HepG2 (cell line): ENCODE measurements around the gene RNU7-1. TPM values are rescaled to one million over a fixed set of nuclear protein-coding genes. Genes with fewer than 3 reads are reported as not detected.

Source experiments
- ATAC-seq: fragments of 200-7000 bp; cut with Tn5 transposase; 3 replicates; pipeline ENCODE4 v1.9.1; 2020; ENCODE audit warnings: mild to moderate bottlenecking, moderate library complexity
- BruUV-seq: library from RNA; stranded (reverse); fragments of 400-500 nt; replicated peaks from 2 replicates; lab custom pipeline; 2021; lab: Mats Ljungman, UMichigan
- CTCF ChIA-PET: fragments of 300-600 bp; formaldehyde crosslinking; extraction: SDS; loops from one replicate; lab custom pipeline; 2021; ENCODE audit warnings: low total read pairs, inconsistent platforms, low intra/inter-chr PET ratio; lab: Yijun Ruan, JAX
- POLR2A ChIA-PET: fragments of 350-600 bp; sonication (Branson Sonifier 250); formaldehyde crosslinking; loops from one replicate; lab custom pipeline; 2020; ENCODE audit warnings: antibody characterized with exemption, inconsistent platforms; lab: Yijun Ruan, JAX
- DNase-seq: peaks from one replicate; pipeline ENCODE4 v3.0.0-alpha.2; 2015; ENCODE audit warnings: low spot score
- FAIRE-seq: peaks from 3 replicates; lab custom pipeline; 2011; peaks lifted over from hg19 to GRCh38; lab: Jason Lieb, UNC
- H2AFZ ChIP-seq: one replicate; pipeline ENCODE4 v1.6.1; 2011; ENCODE audit warnings: low read length, inconsistent platforms
- H3K27ac ChIP-seq: fragments of 300-600 bp; 3 replicates; pipeline ENCODE4 v1.8.0; 2011; ENCODE audit warnings: mixed run types, mild to moderate bottlenecking, mixed read lengths, low read length, inconsistent platforms; ENCODE audit not compliant: insufficient read depth; ENCODE audit errors: extremely low read length
- H3K27me3 ChIP-seq, 2 experiments: fragments of 200-600 bp in 1 of 2; 2 replicates in 1 of 2; 3 replicates in 1 of 2; pipeline versions ENCODE4 v1.6.0 to v1.8.0; 2011; ENCODE audit warnings: low read length in 2 of 2, mild to moderate bottlenecking in 2 of 2, moderate library complexity in 2 of 2, inconsistent platforms in 1 of 2; ENCODE audit not compliant: insufficient read depth in 2 of 2, control insufficient read depth in 1 of 2
- H3K36me3 ChIP-seq, 2 experiments: fragments of 200-600 bp in 1 of 2; replicated peaks in 1 of 2; 2 replicates in 1 of 2; 3 replicates in 1 of 2; pipeline versions ENCODE4 v1.5.1 to v1.8.0; 2011; ENCODE audit warnings: low read length in 2 of 2, inconsistent platforms in 1 of 2; ENCODE audit not compliant: insufficient read depth in 2 of 2, control insufficient read depth in 1 of 2
- H3K4me1 ChIP-seq: 2 replicates; pipeline ENCODE4 v1.5.1; 2012; ENCODE audit warnings: low read length, inconsistent platforms; ENCODE audit not compliant: insufficient read depth
- H3K4me2 ChIP-seq: 2 replicates; pipeline ENCODE4 v1.6.0; 2011; ENCODE audit warnings: low read depth, low read length, inconsistent platforms
- H3K4me3 ChIP-seq, 3 experiments: fragments of 200-600 bp in 1 of 3; sonication (generic), shearing (Covaris generic) in 1 of 3; replicated peaks in 1 of 3; 2 replicates each; pipeline ENCODE4 v1.5.1; 2011 to 2016; ENCODE audit warnings: low read length in 3 of 3, inconsistent platforms in 2 of 3, low read depth in 2 of 3, mild to moderate bottlenecking in 2 of 3, control low read depth in 1 of 3, mixed read lengths in 1 of 3; ENCODE audit not compliant: insufficient read depth in 1 of 3
- H3K79me2 ChIP-seq: one replicate; pipeline ENCODE4 v1.6.1; 2011; ENCODE audit warnings: low read length, inconsistent platforms; ENCODE audit not compliant: insufficient read depth
- H3K9ac ChIP-seq: 2 replicates; pipeline ENCODE4 v1.6.0; 2011; ENCODE audit warnings: mild to moderate bottlenecking, low read depth, low read length, inconsistent platforms; ENCODE audit not compliant: insufficient read depth
- H3K9me3 ChIP-seq: 2 replicates; pipeline ENCODE4 v1.5.1; 2012; ENCODE audit warnings: mild to moderate bottlenecking, low read length
- H4K20me1 ChIP-seq: 2 replicates; pipeline ENCODE4 v1.6.0; 2011; ENCODE audit warnings: inconsistent platforms, mild to moderate bottlenecking, low read length, moderate library complexity; ENCODE audit not compliant: insufficient read depth
- ZNF629 ChIP-seq: sonication (generic); formaldehyde crosslinking; conservative IDR thresholded peaks from 2 replicates; pipeline ENCODE4 v1.5.0; 2020; ENCODE audit warnings: missing genetic modification reagents
- WGBS: methylation state at CpG from one replicate; pipeline ENCODE4 v1.1.6; 2017; ENCODE audit warnings: low lambda C conversion rate; 5-methylcytosine and 5-hydroxymethylcytosine counted together
- in situ Hi-C: cut with HindIII; loops from 2 replicates; pipeline ENCODE4 v1.10.0; 2017; ENCODE audit warnings: low pct_unique_long_range_greater_than_20kb; ENCODE audit not compliant: extremely low pct_ligation_motif_present
- intact Hi-C: fragments of 100-400 bp; cut with micrococcal nuclease; formaldehyde crosslinking; loops from one replicate; pipeline ENCODE4 v1.10.0; 2022; ENCODE audit not compliant: unreplicated experiment
- polyA plus RNA-seq, 8 experiments: library from polyadenylated mRNA; depleted of rRNA in 3 of 8; stranded (reverse) in 7 of 8; unstranded in 1 of 8; fragments of >200 nt; fragmentation: Illumina TruSeq in 4 of 8; extraction: Trizol in 4 of 8; gene quantifications; 2 replicates each; pipeline versions ENCODE4 v1.2.1 to v1.2.3, GENCODE V29; 2011 to 2016; ENCODE audit warnings: low read depth in 4 of 8, missing spikeins in 1 of 8, mixed read lengths in 1 of 8; ENCODE audit not compliant: insufficient read depth in 1 of 8
- total RNA-seq, 5 experiments: library from RNA; depleted of rRNA; stranded (reverse); fragments of >200 nt; fragmentation: Illumina TruSeq; extraction: Trizol; gene quantifications; 2 replicates each; pipeline ENCODE4 v1.2.3, GENCODE V29; 2016; ENCODE audit warnings: low read depth in 1 of 5
- TF ChIP-seq, protein P1 (sequence below): sonication (generic); formaldehyde crosslinking; IDR thresholded peaks from 2 replicates; pipeline ENCODE4 v1.9.0; 2022; ENCODE audit warnings: low read depth, missing genetic modification reagents

RNU7-1 gene
- total and polyA plus RNA-seq, 2 of the 13 experiments (the other 11 are each of a cell fraction or from before 2014, with no cell fraction given), result not detected

DNA sequence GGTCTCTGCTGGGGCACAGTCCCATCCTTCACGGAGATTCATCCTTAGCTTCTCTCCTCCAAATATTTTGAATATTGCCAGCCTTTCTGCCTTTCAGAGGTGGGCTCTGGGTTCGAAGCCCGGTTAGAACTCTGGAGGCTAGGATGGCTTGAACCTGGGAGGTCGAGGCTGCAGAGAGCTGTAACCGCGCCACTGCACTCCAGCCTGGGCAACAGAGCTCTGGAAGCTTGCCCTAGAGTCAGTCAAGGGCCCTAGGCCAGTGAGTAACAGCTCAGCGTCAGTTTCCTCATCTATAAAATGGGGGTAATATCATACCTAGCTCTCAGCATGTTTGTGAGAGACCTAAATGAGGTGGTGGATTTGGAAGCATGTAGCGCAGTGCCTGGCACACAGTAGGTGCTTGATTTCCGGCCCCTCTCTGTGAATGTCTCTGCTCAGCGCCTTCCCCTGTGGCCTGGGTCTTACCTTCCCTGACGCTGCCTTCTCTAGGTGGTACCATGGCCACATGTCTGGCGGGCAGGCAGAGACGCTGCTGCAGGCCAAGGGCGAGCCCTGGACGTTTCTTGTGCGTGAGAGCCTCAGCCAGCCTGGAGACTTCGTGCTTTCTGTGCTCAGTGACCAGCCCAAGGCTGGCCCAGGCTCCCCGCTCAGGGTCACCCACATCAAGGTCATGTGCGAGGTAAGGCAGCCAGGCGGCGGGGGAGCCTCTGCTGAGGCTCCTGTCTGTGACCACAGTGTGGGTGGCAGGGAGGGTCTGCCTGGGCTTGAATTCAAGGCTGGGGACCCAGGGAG, 10.9 kb downstream of the RNU7-1 start:
- DNase-seq (no peak), ATAC-seq (peak; percentile 17; the same call in 1 of the 3 replicates), FAIRE-seq (no peak)
- no TSS peak for BruUV-seq
- Histone ChIP-seq H4K20me1 (no peaks in the 10 kb centered on the region), H3K36me3 (no peaks in the 10 kb centered on the region; a peak in 1 of 5 replicates), H3K27ac (no peak overlapping the region), H3K9ac (no peak overlapping the region), H3K27me3 (no peaks in the 10 kb centered on the region), H3K79me2 (no peaks in the 10 kb centered on the region), H3K4me3 (no peak overlapping the region), H3K4me1 (peaks cover 5% of the 10 kb centered on the region; the same call in 1 of the 2 replicates), H3K4me2 (no peak overlapping the region), H2AFZ (no peak overlapping the region), H3K9me3 (no peaks in the 10 kb centered on the region)
- WGBS, result 81% methylated on average over 11 of the region's 21 CpGs
- intact Hi-C loops, result no loop called here
- in situ Hi-C loops, result no loop called here
- ChIA-PET CTCF (no interaction called here), POLR2A (interaction anchor here (0.7 to 1.2 kb wide), 2 partner anchors 8 to 11 kb away, joined by 4 to 5 read pairs; partner anchors contain the start of genes C12orf57 and RNU7-1)
- TF ChIP-seq ZNF629 (CRISPR knock-in tag), result 0 out of 2 replicates have a peak, but pooled peaks have one; percentile 16
- TF ChIP-seq, protein P1, sequence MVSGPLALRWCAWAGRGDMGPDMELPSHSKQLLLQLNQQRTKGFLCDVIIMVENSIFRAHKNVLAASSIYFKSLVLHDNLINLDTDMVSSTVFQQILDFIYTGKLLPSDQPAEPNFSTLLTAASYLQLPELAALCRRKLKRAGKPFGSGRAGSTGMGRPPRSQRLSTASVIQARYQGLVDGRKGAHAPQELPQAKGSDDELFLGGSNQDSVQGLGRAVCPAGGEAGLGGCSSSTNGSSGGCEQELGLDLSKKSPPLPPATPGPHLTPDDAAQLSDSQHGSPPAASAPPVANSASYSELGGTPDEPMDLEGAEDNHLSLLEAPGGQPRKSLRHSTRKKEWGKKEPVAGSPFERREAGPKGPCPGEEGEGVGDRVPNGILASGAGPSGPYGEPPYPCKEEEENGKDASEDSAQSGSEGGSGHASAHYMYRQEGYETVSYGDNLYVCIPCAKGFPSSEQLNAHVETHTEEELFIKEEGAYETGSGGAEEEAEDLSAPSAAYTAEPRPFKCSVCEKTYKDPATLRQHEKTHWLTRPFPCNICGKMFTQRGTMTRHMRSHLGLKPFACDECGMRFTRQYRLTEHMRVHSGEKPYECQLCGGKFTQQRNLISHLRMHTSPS (CRISPR knock-in tag), result no peak
